Activated CD4-positive, alpha-beta T cell treated with anti-CD3 and anti-CD28 coated beads, Interleukin-2, amount 50 U/mL, for 48 hours (primary cell): ENCODE results near the gene IGFL3.
"Not testable (repeated sequence)": the region's sequence is repeated elsewhere in the genome, so short reads cannot be mapped to it uniquely, and the experiment has no call there.

Experiments used
- DNase-seq, 2 experiments: peaks; one replicate each; pipeline ENCODE4 v3.0.0-alpha.2; 2020

Gene IGFL3

DNA sequence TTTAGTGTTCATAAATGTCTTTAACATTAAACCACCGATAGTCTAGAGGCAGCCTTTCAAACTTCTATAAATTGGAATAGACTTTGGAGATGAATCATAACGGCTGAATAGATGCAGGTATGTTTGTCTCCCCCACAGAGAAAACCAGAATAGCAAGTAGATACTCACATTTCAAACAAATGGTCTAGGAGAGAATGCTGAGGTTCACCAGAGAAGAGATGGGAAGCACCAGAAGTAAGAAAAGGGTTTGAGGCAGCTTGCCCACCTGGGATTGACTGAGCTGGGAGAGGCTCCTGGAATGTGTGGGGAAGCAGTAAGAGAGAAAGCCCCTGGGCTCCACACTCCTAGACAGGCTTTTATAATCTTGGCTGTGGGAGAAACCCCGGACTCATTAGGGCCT lies 6.4 kb downstream of the IGFL3 start:
- DNase-seq = no peak

DNA sequence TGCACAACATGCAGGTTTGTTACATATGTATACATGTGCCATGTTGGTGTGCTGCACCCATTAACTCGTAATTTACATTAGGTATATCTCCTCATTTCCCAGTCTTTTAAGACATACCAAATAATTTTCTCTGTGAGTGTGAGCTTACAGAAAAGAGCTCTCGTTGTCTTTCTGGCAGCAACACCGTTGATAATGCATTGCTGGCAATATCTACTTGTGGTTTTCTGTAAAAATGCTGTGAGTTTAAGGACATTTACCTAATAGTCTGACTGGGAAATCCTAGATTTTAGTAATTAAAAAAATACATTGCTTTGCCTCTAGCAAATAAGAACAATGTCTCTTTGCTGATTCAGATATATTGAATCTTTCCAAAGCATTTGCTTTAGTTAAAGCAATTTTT lies 8.4 kb downstream of the IGFL3 start:
- no peak for DNase-seq

DNA sequence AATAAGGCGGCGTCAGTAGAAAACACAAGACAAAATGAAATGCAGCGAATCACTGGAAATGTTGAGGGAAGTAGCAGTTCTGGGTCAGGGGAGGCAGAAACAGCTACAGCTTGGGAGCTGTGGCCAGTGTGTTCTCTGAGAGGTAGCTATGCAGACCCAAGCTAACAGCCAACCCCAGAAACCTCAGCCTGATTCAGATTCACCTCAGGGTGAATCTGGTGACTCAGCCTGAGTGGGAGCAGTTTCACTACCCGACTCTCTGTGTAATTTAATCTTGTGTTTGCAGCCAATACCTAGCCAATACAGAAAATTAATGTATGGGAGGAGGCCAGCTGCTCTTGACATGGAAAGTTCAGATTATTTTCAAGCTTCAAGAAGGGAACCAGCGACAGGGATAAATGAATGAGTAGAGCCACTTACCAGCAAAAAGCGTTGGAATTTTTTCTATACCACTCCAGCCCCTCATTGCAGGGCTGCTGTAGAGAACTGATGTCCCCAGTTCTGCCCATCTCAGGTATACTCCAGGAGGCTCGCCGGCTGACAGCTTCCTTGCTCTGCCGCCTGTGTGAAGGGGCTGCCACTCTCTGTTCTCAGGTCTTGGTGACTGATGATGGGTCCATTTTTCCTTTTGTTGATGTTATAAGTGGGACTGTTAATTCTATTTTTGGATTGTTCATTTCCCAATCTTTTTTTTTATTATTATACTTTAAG lies 8.9 kb downstream of the IGFL3 start:
- DNase-seq = peak; percentile 60 to 74

DNA sequence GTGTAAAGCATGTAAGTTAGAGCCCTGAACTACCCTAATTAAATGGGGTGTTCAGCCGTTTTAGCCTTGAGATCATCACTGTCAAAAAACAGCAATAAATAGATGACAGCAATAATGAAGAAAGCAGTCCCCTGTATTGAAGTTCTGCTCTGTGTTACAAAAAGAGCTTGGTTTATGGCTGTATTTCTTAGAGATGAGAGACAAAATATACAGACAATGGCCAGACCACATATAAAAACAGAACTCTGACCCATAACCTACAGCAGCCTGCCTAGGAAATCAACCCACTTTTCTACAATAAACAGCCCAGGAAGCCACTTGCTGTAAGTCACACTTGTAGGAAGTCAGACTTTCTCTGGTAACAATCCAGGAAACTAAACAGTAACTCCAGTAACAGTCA lies 10.8 kb downstream of the IGFL3 start:
- no peak for DNase-seq

DNA sequence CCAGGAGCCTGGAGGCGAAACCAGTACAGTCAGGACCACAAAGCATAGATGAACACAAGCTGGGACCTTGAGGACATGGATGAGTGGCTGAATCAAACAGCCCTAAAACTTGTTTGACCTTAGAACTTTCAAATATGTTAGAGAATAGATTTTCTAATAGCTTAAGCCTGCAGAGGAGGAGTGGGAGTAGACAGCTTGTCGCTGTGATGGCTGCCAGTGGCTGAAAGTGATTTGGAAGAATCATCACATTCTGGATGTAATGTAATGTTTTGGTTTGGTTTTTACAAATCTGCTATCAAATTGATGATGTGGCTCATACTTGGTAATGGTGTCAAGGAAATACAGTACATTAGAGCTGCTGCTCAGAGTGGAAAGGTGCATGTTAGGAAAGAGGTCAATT lies 12.0 kb downstream of the IGFL3 start:
- DNase-seq = no peak

DNA sequence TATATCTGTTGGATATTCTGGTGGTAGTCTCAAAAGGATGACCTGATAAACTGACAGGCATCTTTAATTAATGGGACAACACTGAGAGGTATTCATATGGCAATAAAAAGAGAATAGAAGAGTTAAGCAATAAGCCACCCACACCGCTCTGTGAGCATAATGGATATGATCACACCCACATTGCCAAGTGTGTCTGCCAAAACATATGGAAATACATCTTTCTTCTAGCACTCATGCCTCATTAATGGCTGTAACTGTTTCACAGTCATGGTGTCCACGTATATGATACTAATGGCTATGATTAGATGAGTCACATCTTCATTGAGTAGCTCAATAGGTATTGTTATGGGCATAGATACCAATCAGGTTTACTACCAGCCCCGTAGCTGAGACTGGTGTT lies 13.1 kb downstream of the IGFL3 start:
- DNase-seq = no peak

DNA sequence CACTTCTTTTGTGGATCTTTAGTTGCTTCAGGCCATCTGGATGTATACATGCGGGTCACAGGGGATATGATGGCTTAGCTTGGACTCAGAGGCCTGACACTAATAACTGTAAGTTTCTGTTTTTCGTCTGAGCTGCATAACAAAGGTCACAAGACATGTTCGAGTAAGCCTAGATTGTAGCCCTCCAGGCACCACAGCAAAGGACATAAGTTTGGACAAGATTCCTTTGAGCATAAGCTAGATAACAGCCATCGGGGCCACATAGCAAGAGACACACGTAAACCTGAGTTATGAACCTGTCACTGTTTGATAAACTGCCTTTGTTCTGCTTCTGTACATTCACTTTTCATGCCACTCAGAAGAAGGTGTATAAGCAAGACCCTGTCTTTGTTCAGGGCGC lies 14.6 kb downstream of the IGFL3 start:
- DNase-seq = no peak

DNA sequence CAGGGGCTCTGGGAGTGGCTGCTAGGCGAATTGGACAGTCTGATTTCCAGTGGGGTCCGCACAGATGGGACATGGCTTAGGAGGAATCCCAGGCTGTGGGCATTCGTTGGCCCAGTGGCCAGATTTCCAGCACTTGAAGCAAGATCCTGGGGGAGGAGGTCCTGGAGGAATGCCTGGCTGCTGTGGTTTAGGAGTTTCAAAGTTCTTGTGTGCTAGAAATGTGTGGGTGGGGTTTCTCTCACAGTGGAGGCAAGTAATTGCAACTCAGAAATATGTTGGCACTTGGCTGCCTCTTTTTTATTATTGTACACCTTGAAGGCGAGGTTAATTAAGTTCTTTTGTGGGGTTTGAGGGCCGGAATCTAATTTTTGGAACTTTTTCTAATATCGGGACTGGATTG lies 17.1 kb downstream of the IGFL3 start:
- no peak for DNase-seq

DNA sequence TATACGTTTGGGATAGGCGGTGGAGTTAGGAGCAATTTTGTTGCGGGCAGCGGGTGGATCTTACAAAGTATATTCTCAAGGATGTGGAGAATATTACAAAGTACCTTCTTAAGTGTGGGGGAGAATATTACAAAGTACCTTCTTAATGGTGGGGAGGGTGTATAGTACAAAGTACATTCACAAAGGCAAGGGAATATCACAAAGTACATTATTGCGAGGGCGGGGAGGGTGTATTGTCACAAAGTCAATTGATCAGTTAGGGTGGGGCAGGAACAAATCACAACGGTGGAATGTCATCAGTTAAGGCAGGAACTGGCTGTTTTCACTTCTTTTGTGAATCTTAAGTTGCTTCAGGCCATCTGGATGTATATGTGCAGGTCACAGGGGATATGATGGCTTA lies 22.2 kb downstream of the IGFL3 start:
- not testable (repeated sequence) for DNase-seq

DNA sequence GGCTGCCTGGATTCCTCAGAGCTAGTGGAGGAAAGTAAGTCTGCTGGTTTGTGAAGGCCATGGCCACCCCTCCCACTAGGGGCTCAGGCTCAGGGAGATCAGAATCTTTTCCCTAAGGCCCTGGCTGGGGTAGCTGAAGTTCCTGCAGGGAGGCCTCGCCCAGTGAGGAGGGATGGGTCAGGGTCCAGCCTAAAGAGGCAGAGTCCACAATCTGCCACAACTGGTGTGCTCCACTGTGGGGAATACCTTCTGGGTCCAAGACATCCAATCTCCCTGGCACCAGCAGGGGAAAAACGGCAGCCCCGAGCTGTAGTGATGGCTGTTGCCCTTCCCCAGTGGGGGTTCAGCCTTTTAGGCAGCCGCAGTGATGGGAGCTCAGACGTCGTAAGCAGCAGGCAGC lies 23.2 kb downstream of the IGFL3 start:
- DNase-seq = no peak

DNA sequence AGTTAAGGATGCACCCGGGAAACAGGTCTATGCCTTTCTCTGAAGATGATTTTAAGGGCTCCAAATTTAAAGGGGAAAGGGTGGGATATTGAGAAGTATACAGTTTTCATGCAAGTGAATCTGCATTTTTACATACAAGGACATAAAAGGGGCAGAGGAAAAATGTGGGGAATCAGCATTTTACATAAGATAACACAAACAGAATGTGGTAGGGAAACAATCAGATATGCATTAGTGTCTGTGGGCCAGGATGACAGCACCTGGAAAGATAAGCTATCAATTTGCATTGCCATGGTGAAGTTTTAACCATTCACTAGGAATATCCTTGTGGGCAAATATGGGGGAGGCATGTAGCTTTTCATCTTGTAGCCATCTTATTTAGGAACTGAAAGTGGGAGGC lies 24.1 kb downstream of the IGFL3 start:
- DNase-seq = no peak

DNA sequence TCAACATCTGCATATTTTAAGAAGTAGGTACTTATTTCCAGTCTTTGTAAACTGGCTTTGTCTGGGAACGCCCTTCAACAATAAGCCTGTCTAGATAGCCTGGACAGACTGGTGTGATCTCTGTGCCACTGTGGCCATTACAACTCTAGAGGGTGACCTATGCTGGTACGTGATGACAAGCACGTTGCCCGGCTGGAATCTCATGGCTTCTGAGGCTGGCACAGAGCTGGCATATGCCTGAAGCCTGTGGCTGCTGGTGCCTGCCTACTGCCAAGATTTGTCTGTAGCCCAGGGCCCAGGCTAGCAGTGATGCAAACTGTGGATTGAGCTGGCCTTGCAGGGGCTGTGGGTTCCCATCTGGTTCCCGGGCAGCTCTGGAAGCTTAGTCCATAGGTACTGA lies 34.0 kb downstream of the IGFL3 start:
- no peak for DNase-seq

DNA sequence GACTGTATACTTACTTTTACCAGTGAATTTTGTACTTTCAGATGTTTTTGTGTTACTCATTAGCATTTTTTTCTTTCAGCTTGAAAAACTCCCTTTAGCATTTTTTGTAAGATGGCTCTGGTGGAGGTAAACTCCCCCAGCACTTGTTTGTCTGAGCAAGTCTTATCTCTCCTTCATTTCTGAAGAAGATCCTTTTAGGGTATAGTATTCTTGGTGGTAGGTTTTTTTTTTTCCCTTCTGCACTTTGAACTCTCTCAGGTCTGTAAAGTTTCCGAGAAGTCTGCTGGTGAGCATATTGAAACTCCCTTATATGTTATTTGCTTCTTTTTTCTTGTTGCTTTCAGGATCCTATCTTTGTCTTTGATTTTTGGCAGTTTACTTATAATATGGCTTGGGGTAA lies 35.1 kb downstream of the IGFL3 start:
- no peak for DNase-seq

DNA sequence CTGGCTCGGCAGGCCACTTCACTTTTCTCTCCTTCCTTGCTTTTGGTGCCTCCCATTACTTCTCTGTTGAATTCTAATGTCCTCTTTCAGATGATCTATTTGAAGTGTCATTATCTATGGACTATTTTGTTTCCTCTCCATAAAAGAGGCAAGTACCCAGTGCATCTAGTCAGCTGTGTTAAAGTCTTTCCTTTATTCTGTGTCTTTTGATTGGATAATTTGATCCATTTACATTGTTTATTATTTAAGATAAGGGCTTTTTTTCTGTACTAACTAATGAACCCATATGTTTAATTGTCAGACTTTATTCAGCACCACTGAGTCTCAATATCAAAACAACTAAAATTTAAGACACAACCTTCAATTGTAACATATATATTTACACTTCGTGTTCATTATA lies 36.4 kb downstream of the IGFL3 start:
- DNase-seq = no peak

DNA sequence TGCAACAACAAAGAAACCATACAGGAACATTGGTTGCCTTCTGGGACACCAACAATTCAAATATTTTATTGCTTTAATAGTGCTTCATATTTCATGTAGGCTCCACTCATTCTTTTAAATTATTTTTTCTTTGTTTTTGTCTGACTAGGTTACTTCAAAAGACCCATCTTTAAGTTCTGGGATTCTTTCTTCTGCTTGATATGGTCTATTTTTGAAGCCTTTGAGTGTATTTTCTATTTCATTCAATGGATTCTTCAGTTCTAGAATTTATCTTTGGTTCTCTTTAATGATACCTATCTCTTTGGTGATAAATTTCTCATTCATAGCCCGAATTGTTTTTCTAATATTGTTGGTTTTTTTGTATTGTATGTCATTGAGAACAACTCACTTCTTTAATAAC lies 38.6 kb downstream of the IGFL3 start:
- DNase-seq = no peak

DNA sequence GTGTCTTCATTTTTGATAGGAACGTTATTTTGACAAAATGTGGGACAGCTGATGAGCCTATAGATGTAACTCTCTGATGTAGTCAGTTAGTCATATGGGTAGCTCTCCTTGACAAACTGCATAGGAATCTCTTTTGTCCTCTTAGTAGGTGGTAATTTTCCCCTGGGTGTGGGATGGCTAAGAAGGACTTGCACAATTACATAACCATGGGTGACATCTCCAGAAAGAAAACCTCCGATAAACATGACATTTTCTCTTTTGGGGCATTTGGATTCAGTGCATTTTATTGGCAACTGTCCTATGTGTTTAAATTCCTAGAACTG lies 41.8 kb downstream of the IGFL3 start:
- DNase-seq = no peak

DNA sequence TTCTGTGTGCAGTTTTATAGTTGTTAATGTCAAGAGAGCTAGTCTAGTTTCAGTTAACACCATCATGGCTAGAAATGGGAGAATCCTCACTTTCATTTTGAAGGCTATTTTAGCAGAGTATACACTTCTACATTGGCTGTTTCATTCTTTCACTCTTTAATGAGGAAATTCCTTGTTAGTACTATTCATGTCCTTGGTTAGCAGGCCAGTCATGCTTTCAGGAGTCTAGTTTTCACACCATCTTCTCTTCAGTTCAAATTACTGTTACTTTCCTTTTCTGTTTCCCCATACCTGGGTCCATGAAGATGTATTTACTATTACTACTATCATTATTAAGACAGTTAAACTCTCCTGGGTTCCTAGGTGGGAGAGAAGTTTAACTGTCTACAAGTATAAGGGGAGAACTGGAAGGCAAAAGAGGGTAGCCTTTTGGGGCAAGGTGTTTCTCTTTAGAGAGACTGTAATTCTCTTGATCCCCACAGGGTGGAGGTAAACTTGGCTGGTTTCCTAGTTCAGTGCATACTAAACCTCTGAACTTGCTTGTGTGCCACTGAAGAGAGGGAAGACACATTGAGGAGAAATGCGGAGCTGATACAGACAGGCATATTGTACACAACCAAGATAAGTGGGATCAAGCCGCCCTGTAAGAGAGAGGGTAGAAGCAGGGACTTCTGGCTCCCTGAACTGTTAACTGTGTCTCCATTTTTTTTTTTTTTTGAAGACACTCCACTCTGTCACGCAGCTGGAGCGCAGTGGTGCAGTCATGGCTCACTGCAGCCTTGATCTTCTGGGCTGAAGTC lies 42.4 kb downstream of the IGFL3 start:
- peak in 1 of 2 experiments; percentile 8 for DNase-seq

DNA sequence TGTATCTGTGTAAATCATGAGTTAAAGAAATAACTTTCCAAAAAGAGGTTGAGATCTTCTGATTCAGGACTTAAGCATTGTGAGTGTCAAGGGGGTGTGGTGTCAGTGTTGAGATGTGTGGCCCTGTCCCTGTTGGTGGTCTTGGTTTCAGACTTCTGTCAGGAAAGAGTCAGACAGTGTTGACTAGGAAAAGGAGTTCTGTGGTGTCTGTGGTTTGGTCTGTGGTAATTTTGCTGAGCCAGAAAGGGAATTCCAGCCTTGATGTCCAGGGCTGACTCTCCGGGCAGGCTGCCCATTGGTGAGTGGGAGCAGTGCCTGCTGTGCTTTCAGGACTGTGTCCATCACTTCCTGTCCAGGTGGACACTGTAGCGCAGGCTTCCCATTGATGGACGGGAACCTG lies 43.9 kb downstream of the IGFL3 start:
- DNase-seq = no peak

DNA sequence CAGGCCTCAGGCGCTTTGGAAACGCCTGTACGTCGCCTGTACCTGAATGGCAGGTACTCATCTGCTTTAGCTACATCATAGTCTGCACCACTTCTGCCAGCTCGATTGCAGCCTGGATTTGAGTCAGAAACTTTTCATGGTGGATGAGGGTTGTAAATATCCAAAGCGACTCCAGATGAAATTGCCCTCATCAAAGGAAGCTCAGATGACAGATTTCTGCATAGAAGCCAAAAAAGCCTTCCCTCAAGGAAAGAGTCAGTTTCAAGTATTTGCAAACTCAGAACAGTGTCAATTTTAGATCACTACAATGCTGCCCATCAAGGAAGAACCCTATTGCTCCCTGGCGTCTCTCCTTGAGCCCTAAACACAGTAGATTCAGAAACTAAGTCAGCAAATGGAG lies 44.9 kb downstream of the IGFL3 start:
- no peak for DNase-seq

DNA sequence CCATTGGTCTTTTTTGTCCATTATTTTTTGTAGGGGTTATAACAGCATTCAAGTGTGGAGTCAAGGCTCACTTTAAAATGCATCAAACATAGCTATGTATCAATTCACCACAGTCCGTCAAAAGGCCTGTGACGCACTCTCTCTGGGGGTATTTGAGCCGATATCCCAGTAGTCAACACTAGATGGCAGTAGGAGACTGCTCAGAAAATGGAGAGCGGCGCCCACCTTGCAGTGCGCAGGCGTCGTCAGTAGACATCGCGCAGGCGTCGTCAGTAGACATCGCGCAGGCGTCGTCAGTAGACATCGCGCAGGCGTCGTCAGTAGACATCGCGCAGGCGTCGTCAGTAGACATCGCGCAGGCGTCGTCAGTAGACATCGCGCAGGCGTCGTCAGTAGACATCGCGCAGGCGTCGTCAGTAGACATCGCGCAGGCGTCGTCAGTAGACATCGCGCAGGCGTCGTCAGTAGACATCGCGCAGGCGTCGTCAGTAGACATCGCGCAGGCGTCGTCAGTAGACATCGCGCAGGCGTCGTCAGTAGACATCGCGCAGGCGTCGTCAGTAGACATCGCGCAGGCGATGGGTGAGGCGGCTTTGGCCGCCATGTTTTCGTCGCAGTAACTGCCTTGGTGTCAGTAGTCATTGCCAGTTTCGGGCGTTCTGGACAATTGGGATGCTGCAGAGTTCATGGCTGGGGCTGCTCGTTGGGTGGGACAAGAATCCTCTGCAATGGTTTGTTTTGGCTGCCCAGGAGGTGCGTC lies 45.7 kb downstream of the IGFL3 start:
- DNase-seq = peak in 1 of 2 experiments; percentile 25

DNA sequence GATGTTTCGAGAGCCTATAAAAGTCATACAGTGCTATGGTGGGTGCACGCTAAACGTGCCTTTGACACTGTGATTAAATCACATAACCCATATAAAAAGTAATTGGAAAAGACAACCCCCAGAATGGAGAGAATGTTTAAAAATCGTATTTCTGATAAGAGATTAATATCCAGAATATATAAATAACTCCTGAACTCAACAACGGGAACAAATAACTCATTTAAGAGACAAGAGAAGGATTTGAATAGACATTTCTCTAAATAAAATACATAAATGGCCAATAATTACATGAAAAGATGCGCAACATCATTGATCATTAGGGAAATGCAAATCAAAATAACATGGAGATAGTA lies 46.7 kb downstream of the IGFL3 start:
- no peak for DNase-seq

DNA sequence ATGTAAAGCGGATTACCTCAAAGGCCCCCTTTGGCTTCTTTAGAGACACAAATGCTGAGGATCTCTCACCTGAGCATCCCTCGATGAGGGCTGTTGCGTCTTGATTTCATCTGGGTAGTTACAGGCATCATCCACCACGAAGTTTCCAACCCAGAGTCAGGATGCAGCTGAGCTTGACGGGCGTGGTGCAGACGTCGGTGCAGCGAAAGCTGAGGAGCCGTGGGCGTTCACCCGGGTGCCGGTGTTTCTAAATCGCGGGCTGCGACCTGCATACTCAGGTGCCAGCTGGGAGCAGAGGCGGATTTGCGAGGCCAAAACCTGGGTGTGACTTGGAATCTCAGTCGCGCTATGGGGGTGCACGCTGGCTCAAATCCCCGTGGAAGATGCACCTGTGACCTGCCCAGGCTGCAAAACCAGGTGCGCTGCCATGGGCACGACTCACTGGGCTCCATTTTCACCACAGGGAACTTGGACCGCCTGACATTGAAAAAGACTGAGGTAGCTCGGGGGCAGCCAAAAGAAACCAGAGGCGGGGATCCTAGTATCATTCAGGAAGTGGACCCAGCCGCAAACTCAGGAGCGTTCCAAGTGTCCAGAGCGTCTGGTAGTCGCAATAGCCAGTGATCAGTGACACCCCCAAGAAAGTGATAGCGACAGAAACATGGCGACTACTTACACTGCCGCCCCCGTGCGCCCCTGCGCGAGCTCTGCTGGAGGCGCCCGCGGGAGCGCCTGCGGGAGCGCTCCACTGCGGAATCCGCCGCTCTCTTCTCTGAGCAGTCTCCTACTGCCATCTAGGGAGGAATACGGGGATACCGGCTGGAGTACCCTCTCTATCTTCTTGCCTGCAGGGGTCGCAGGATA lies 47.3 kb downstream of the IGFL3 start:
- peak; percentile 27 to 51 for DNase-seq
